Measurements from ENCODE around the gene KCTD7.

DNA sequence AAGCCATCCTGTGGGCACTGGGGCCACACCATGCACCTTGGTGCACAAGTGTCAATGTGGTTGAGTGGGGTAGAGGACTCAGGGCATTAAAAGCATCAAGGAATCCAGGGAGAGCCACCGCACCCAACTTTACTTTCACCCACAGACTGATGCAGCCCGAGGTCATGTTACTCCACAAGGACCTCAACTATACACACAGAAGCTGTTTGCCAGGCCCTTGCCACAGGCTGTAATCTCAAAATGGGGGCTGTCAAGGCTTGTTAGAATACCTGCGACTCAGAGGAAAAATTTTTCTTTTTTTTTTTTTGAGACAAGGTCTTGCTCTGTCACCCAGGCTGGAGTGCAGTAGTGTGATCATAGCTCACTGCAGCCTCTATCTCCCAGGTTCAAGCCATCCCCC is 26.5 kb upstream of the KCTD7 start:
- TF ChIP-seq, protein P1, sequence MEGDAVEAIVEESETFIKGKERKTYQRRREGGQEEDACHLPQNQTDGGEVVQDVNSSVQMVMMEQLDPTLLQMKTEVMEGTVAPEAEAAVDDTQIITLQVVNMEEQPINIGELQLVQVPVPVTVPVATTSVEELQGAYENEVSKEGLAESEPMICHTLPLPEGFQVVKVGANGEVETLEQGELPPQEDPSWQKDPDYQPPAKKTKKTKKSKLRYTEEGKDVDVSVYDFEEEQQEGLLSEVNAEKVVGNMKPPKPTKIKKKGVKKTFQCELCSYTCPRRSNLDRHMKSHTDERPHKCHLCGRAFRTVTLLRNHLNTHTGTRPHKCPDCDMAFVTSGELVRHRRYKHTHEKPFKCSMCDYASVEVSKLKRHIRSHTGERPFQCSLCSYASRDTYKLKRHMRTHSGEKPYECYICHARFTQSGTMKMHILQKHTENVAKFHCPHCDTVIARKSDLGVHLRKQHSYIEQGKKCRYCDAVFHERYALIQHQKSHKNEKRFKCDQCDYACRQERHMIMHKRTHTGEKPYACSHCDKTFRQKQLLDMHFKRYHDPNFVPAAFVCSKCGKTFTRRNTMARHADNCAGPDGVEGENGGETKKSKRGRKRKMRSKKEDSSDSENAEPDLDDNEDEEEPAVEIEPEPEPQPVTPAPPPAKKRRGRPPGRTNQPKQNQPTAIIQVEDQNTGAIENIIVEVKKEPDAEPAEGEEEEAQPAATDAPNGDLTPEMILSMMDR (IDR thresholded peaks at IDR 0.05), result no peak
- no peak for TF ChIP-seq POLR2A (IDR thresholded peaks at IDR 0.05)
